Measurements from ENCODE around the gene DUS1L. TPM values are rescaled to one million over a fixed set of nuclear protein-coding genes. Genes with fewer than 3 reads are reported as not detected.

The DUS1L gene
- 110 and 122 TPM in 2 replicates for total RNA-seq (2014; rRNA removed; shearing (Covaris generic))
- 66.0 and 105 TPM in 2 replicates for polyA plus RNA-seq (2016; fragmentation: Nextera tagmentation; extraction: Ambion mirVana)
- long read RNA-seq, partial matches to known transcripts: 2 of 4 reads
- long read RNA-seq, other reads (novel, unspliced or antisense): 2 of 4 reads

- TF ChIP-seq ZNF114 (CRISPR knock-in tag; IDR thresholded peaks at IDR 0.05): no peak
- TF ChIP-seq REST (IDR thresholded peaks at IDR 0.05; ENCODE audit: unreplicated experiment): no peak
- no peak for TF ChIP-seq ZNF331 (CRISPR knock-in tag; IDR thresholded peaks at IDR 0.05; ENCODE audit: low read depth)
- no peak for TF ChIP-seq STAT1 (IDR thresholded peaks at IDR 0.05; ENCODE audit: unreplicated experiment)
- no peak for TF ChIP-seq EZH2 (IDR thresholded peaks at IDR 0.05; ENCODE audit: low read depth, unreplicated experiment)
- TF ChIP-seq ETS1 (IDR thresholded peaks at IDR 0.05): peak; percentile 79
- TF ChIP-seq ZNF462 (CRISPR knock-in tag; IDR thresholded peaks at IDR 0.05): no peak
- no peak for TF ChIP-seq NANOG (IDR thresholded peaks at IDR 0.05; ENCODE audit: borderline replicate concordance)
- TF ChIP-seq POLR2AphosphoS5 (IDR thresholded peaks at IDR 0.05; ENCODE audit: low read depth): peak; percentile 59; the same call in 1 of the 2 replicates
- no peak for TF ChIP-seq CTCF (conservative IDR thresholded peaks at IDR 0.05; ENCODE audit: low read depth in 2 of 2)
- TF ChIP-seq JUNB (IDR thresholded peaks at IDR 0.05; ENCODE audit: unreplicated experiment): no peak
- no peak for TF ChIP-seq EZH2phosphoT487 (IDR thresholded peaks at IDR 0.05; ENCODE audit: unreplicated experiment)
- peak; percentile 80 for TF ChIP-seq CREB1 (CRISPR knock-in tag; IDR thresholded peaks at IDR 0.05; ENCODE audit: low read depth)
- Histone ChIP-seq H3K36me3 (ENCODE audit: insufficient read depth) (no peaks in the 10 kb centered on the region), H2AFZ (peak within 1 kb of the TSS; percentile 94), H3K79me2 (replicated peaks; ENCODE audit: insufficient read depth) (no peaks in the 10 kb centered on the region), H3K9me2 (ENCODE audit: insufficient read depth) (no peaks in the 10 kb centered on the region), H3K27me3 (ENCODE audit: insufficient read depth) (no peaks in the 10 kb centered on the region), H3K27ac (ENCODE audit: low read depth) (no peak within 1 kb of the TSS), H4K20me1 (replicated peaks; ENCODE audit: insufficient read depth) (no peaks in the 10 kb centered on the region), H3K4me2 (peak within 1 kb of the TSS; percentile 88), H3K4me1 (ENCODE audit: insufficient read depth) (no peaks in the 10 kb centered on the region), H3K4me3 (peak within 1 kb of the TSS; percentile 77), H3F3A (replicated peaks; ENCODE audit: low read depth) (0 out of 2 replicates have a peak, but pooled peaks cover 4% of the 10 kb centered on the region)
- no peaks in the 10 kb centered on the region; the same call in 1 of the 3 replicates for H3K36me3 Mint-ChIP-seq (ENCODE audit: low read depth)
- H3K27me3 Mint-ChIP-seq (ENCODE audit: insufficient read depth, low read depth, poor library complexity): peaks cover 3% of the 10 kb centered on the region
- H3K4me1 Mint-ChIP-seq: peaks cover 4% of the 10 kb centered on the region; the same call in 2 of the 3 replicates
- no peak within 1 kb of the TSS for H3K27ac Mint-ChIP-seq
- no peaks in the 10 kb centered on the region for H3K9me3 Mint-ChIP-seq
- ATAC-seq: peak; percentile 77
- H3K4me3 Mint-ChIP-seq: peak within 1 kb of the TSS; percentile 80
- DNase-seq (ENCODE audit: low spot score): peak; percentile 74
Measured at GRCh38 chr17:82065638-82066303, at the start of gene DUS1L. DUS1L (minus strand) TSS chr17:82065804; CDS start chr17:82065059, 745 bp downstream.

All from GM23338 (cell line).